NCI-H146 treated with DMSO at 0.1 percent for 48 hours (cell line): ENCODE data around the gene CSF2.

Experiments
- DNase-seq: peaks from one replicate; lab custom pipeline; 2025; ENCODE audit not compliant: unreplicated experiment; lab: John Stamatoyannopoulos, UW

Gene CSF2

DNA sequence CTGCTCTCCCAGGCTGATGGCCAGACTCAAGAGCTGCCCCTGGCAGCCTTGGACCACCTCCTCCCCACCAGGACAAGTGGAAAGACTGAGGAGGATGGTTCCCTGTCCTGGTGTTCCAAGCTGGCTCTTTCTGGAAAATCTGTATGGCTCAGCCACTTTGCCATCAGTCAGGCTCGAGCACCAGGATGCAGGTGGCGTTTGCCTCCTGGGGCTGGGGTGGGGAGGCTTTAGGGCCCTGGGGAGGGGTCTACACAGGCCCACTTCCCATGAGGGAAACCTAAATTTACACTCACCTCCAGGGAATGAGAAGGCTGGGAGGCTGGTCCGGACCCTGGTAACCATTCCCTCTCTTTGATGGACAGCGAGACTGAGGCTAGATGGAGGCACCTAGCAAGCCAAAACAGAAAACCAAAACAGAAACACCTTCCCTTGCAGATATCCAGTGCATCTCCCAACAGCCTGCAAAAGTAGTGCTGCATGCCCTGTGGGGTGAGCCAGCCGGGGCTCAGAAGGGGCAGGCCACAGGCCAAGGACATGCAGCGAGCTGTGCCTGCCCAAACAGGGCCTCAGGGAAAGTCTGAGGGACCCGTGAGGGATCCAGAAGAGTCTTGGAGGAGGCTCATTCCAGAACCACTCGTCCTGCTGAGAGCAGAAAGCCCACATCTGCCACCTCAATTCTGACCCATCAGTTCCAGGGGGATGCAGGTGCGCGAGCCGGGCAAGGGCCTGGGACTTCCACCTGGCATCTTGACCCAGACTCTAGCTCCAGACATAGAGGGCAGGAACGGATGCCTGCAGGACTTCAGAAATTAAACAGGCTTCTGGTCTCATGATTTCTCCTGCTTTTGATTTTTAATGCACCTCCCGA, 5.4 kb upstream of the CSF2 start:
- no peak for DNase-seq

- no peak for DNase-seq
Observed at GRCh38 chr5:132069561-132069960, 4.0 kb upstream of the CSF2 start.

DNA sequence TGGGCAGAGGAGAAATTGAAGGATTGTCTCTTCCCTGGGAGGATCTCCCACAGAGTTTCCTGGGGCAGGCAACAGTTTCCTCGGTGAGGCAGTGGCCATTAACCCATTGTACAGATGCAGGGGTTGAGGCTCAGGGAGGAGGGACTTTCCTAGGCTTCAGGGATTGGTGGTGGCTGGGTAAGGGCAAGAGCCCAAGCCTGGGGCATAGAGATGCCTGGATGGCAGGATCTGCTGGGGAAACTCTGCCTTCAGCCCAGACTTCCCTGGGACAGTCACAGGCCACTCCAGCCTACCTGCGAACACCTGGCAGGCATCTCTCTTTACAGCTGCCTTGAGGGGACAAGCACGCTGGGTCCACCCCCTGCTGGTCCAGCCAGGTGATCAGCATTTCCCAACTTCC, 3.6 kb upstream of the CSF2 start:
- no peak for DNase-seq

- no peak for DNase-seq
Observed at GRCh38 chr5:132070460-132071337, 2.9 kb upstream of the CSF2 start.

DNA sequence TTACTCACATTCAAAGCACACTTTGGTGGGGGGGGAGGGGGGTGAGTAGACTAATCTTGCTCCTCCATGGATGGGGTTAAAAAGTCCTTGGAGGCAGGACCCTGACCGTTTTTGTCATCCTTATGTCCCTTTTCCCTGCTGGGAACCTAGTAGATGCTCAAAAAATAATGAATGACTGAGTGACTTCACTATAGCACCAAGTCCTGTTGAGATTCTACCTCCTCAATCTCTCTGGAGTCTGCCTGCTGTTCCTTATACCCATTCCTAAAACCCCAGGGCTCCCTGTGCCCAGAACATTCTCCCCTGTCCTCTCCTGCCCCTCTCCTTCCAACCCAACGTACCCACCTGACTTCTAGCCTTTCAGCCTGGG, 2.3 kb upstream of the CSF2 start:
- no peak for DNase-seq

- no peak for DNase-seq
Observed at GRCh38 chr5:132072070-132072469, 1.5 kb upstream of the CSF2 start.

DNA sequence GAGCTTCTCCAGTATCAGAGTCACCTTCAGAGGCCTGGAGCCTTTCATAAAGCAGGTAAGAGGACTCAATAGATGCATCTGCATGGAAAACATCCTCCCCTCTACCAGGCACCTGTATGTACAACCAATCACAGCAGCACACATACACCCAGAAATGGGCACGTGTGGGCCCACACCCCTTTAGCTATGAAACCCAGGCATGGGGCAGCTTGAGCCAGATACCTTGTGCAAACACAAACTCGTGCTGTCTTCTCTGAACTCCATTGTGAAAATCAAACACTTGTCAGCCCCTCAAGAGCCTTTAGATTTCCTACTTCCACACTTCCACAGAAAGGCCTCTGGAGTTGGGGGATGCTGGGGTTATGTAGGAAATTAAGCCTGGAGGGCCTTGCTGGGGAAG, 1.1 kb upstream of the CSF2 start:
- DNase-seq: no peak

DNA sequence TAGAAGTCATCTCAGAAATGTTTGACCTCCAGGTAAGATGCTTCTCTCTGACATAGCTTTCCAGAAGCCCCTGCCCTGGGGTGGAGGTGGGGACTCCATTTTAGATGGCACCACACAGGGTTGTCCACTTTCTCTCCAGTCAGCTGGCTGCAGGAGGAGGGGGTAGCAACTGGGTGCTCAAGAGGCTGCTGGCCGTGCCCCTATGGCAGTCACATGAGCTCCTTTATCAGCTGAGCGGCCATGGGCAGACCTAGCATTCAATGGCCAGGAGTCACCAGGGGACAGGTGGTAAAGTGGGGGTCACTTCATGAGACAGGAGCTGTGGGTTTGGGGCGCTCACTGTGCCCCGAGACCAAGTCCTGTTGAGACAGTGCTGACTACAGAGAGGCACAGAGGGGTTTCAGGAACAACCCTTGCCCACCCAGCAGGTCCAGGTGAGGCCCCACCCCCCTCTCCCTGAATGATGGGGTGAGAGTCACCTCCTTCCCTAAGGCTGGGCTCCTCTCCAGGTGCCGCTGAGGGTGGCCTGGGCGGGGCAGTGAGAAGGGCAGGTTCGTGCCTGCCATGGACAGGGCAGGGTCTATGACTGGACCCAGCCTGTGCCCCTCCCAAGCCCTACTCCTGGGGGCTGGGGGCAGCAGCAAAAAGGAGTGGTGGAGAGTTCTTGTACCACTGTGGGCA, 642 bp downstream of the CSF2 start:
- DNase-seq: no peak

GRCh38 chr5:132074772-132075718, 1.5 kb downstream of the CSF2 start:
- DNase-seq: no peak

GRCh38 chr5:132075719-132076077, 2.1 kb downstream of the CSF2 start:
- DNase-seq: no peak

- DNase-seq: no peak
Observed at GRCh38 chr5:132076202-132076830, 2.7 kb downstream of the CSF2 start.

GRCh38 chr5:132076983-132077382, 3.4 kb downstream of the CSF2 start:
- DNase-seq: no peak

DNA sequence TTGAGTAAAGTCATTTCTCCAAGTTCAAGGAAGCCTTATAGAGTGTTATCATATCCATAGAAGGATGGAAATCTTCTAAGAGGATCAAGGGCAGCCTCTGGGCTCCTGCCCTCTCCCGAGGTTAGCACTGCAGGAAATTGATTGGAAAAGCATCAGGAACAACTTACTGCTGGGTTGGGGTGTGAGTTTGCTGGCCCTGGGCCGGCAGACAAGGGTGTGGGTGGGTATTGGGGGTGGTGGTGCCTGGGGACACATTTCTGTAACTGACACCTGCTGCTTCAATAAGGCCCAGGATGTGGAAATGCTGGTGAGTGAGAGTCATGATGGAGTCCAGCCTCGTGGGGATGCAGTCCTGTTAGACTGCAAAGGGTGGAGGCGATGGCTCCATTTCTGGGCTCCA, 5.5 kb downstream of the CSF2 start:
- DNase-seq: no peak

GRCh38 chr5:132079619-132080018, 6.0 kb downstream of the CSF2 start:
- no peak for DNase-seq

GRCh38 chr5:132080595-132080994, 7.0 kb downstream of the CSF2 start:
- no peak for DNase-seq

DNA sequence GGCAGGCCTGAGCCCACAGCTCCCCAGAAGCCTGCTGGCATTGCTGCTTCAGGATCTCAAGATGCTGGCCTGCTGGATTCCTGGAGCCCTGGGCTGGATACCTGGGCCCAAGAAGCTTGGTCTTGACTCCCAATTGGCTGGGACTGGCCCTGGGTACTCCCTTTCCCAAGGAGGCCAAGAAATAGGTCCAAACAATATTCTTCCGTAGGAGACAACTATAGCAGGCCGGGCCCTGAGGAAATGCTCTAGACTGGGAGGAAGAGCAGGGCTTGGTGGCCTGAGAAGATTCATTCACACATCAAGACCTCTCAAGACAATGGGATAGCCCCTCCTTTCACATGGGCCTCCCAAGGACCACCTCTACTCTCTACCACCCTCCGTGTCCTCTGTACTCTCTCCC, 7.9 kb downstream of the CSF2 start:
- DNase-seq: no peak

GRCh38 chr5:132082329-132083023, 8.9 kb downstream of the CSF2 start:
- no peak for DNase-seq

- DNase-seq: no peak
Observed at GRCh38 chr5:132083071-132083678, 9.6 kb downstream of the CSF2 start.

DNA sequence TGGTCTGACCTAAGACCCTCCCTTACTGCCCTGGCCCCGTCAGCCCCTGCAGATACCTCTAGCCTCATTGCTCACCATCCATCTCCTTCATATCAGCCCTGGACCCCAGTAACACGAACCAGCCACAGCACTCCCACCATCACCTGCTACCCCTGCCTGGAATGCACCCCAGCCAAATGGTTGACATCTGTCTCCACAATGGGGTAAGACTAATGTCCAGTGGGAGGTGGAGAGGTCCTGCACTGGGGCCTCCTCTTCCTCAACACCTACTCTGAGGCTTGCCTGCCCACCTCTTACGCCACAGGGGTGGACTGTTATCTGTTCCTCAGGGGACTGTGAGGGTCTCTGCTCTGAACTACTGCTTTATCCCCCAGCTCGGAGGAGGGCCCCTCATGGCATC, 12.1 kb downstream of the CSF2 start:
- no peak for DNase-seq
